Measurements from ENCODE around the gene ARPC2. TPM values are rescaled to one million over a fixed set of nuclear protein-coding genes. Genes with fewer than 3 reads are reported as not detected.
A peak's percentile ranks its signal among the peaks of the same experiment; 100 is the strongest.

ARPC2 gene
- total RNA-seq, 1 donor from 2014 or later, result 639 TPM

DNA sequence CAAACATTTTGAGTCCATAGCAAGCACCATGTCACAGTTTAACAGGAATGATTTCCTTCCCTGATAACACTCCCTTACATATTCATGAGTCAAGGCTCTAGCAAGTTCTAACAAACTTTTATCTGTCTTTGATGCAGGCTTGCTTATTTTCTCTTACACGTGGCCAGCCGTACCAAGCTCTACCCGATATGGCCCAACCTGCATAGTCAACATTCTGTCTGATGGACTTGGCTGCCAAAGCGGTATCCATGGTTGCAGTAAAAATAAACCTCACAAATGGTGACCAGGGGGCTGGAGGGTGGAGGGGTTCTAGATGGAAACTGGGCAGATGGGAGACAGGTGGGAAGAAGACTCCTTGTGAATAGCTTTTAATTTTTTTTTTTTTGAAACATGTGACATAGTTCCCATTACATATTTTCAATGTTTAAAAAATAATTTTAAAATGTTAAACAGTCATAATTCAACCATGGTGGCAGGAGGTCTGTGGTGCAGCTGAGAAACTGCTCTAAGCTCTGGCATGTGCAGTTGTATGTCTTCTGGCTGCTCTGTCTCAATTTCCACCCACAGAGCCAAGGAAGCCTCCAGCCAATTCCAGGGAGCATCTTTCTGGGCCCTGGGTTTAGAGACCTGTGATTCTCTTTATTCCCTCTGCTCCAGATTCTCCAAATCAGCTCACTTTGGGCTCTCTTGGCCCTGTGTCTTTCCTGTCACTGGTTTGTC is 29.5 kb upstream of the ARPC2 start:
- intact Hi-C loops (cut with micrococcal nuclease), result loop anchor here (2.0 kb wide), 1 partner anchor 41 kb away; no protein-coding TSS in a partner anchor
- Mint-ChIP-seq H3K4me1 (ENCODE audit: low read depth) (peaks cover 13% of the 10 kb centered on the region), H3K9me3 (no peaks in the 10 kb centered on the region), H3K36me3 (ENCODE audit: low read depth) (no peaks in the 10 kb centered on the region), H3K27ac (no peak overlapping the region), H3K4me3 (ENCODE audit: low read depth) (no peak overlapping the region), H3K27me3 (ENCODE audit: low read depth) (peaks cover 7% of the 10 kb centered on the region)
- DNase-seq (ENCODE audit: low spot score), result no peak

DNA sequence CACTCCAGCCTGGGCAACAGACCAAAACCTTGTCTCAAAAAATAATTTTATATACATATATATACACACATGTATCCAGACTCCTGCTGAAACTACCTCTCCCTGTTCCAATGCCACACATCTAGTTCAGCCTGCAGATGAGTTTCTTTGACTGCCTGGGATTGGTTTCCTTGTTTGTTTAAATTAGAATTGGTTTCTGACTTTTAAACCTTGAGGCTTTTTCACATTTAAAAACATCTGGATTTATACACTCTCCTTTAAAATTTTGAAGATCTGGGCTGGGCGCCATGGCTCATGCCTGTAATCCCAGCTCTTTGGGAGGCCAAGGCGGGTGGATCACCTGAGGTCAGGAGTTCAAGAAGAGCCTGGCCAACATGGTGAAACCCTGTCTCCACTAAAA is 28.5 kb upstream of the ARPC2 start:
- intact Hi-C loops (cut with micrococcal nuclease), result no loop called here
- no peak for DNase-seq (ENCODE audit: low spot score)
- peaks cover 7% of the 10 kb centered on the region for H3K27me3 Mint-ChIP-seq (ENCODE audit: low read depth)
- H3K36me3 Mint-ChIP-seq (ENCODE audit: low read depth), result no peaks in the 10 kb centered on the region
- no peaks in the 10 kb centered on the region for H3K9me3 Mint-ChIP-seq
- peaks cover 13% of the 10 kb centered on the region for H3K4me1 Mint-ChIP-seq (ENCODE audit: low read depth)
- no peak overlapping the region for H3K27ac Mint-ChIP-seq
- no peak overlapping the region for H3K4me3 Mint-ChIP-seq (ENCODE audit: low read depth)

DNA sequence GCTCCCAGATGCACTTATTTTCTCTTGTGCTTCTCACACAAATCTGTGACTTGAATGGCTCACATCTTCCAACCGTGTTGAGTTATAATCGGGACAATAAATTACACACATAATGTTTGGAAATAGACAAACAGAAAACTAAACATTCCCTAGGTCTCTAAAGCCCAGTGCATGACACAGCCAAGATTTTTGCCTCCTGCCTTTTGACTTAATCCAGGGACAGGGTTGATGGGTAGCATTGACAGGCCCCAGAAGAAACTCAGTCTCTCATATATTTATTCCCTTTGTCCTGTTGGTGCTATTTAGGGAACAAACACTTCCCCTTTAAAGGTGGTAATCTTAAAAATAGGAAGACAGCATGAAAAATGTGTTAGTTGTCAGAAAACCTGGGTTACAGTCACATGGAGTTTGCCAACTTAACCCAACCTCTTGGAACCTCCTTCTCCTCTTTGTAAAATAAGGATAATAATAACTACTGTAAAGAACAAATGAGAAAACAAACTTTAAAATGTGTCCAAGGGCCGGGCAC is 24.0 kb upstream of the ARPC2 start:
- H3K36me3 Mint-ChIP-seq (ENCODE audit: low read depth), result no peaks in the 10 kb centered on the region
- peaks cover 10% of the 10 kb centered on the region for H3K27me3 Mint-ChIP-seq (ENCODE audit: low read depth)
- H3K4me3 Mint-ChIP-seq (ENCODE audit: low read depth), result no peak overlapping the region

DNA sequence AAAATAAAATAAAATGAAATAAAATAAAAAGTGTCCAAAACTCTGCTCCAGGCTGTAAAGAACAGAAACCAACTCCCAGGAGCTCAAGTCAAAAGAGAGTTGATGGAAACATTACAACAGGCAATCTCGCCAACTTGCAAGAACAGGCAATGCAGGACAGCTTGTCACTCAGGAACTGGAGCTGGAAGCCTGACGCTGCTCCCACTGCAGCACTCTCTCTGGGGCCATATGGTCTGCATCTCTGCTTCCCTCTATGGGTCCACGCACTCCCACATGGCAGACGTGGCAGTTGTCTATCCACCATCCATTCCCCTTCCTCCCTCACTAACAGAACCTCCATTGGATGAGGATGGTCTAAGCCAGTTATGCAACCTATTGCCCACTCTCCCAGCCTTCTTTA is 23.3 kb upstream of the ARPC2 start:
- intact Hi-C loops (cut with micrococcal nuclease), result no loop called here
- DNase-seq (ENCODE audit: low spot score), result no peak
- Mint-ChIP-seq H3K27me3 (ENCODE audit: low read depth) (peaks cover 11% of the 10 kb centered on the region), H3K36me3 (ENCODE audit: low read depth) (no peaks in the 10 kb centered on the region), H3K4me3 (ENCODE audit: low read depth) (no peak overlapping the region), H3K9me3 (no peaks in the 10 kb centered on the region), H3K4me1 (ENCODE audit: low read depth) (no peaks in the 10 kb centered on the region), H3K27ac (no peak overlapping the region)

More for the DNA sequence above, 24.0 kb upstream of the ARPC2 start:
- intact Hi-C loops (cut with micrococcal nuclease), result no loop called here
- Mint-ChIP-seq H3K27ac (no peak overlapping the region), H3K4me1 (ENCODE audit: low read depth) (no peaks in the 10 kb centered on the region), H3K9me3 (no peaks in the 10 kb centered on the region)
- no peak for DNase-seq (ENCODE audit: low spot score)

DNA sequence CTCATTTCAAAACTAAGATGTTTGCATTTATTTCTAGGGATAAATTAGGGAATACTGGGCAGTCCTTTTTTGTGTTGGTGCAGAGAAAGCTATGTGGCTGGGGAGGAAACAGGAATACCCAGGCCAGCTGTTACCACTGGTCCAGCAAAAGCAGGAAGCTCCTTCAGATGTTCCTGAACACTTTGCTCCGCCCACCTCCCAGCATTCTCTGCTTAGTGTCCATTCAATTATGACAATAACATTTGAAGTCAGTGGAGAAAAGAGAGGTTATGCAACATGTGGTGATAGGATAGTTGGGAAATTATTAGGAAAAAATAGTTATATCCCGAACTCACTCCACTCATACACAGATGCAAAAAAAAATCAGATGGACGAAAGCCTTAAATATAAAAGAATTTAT is 22.1 kb upstream of the ARPC2 start:
- peaks cover 20% of the 10 kb centered on the region for H3K27me3 Mint-ChIP-seq (ENCODE audit: low read depth)
- no peak for DNase-seq (ENCODE audit: low spot score)

DNA sequence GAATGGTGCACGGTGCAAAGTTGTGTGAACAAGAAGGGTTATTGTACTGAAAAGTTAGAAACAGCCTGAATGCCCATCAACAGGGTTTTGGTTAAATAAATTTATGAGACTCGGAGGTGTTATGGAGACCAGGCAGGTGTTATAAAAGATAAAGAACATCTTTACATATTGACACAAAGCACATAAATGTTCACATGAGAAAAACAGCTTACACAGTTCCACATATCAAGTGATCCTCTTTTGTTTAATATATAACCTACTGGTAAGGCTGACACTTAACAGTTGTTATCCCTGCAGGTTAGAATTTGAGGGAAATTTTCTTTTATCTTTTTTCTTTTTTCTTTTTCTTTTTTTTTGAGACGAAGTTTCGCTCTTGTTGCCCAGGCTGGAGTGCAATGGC is 20.0 kb upstream of the ARPC2 start:
- DNase-seq (ENCODE audit: low spot score), result no peak
- Mint-ChIP-seq H3K27ac (no peak overlapping the region), H3K27me3 (ENCODE audit: low read depth) (peaks cover 30% of the 10 kb centered on the region), H3K4me3 (ENCODE audit: low read depth) (no peak overlapping the region), H3K9me3 (no peaks in the 10 kb centered on the region), H3K36me3 (ENCODE audit: low read depth) (no peaks in the 10 kb centered on the region), H3K4me1 (ENCODE audit: low read depth) (no peaks in the 10 kb centered on the region)
- intact Hi-C loops (cut with micrococcal nuclease), result no loop called here

More for the DNA sequence above, 22.1 kb upstream of the ARPC2 start:
- intact Hi-C loops (cut with micrococcal nuclease), result no loop called here
- no peaks in the 10 kb centered on the region for H3K9me3 Mint-ChIP-seq
- no peaks in the 10 kb centered on the region for H3K4me1 Mint-ChIP-seq (ENCODE audit: low read depth)
- H3K27ac Mint-ChIP-seq, result no peak overlapping the region
- no peak overlapping the region for H3K4me3 Mint-ChIP-seq (ENCODE audit: low read depth)
- no peaks in the 10 kb centered on the region for H3K36me3 Mint-ChIP-seq (ENCODE audit: low read depth)

DNA sequence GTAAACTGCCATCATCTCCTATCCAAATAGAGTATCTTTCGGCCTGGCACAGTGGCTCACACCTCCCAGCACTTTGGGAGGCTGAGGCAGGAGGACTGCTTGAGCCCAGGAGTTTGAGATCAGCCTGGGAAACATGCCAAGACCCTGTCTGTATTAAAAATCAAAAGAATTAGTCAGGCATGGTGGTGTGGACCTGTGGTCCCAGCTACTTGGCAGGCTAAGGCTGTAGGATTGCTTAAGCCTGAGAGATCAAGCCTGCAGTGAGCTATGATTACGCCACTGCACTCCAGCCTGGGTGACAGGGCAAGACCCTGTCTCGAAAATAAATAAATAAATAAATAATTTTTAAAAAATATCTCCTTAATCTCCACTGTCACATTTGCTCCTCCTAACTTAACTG is 14.7 kb upstream of the ARPC2 start:
- H3K4me1 Mint-ChIP-seq (ENCODE audit: low read depth), result no peaks in the 10 kb centered on the region
- no peak overlapping the region for H3K4me3 Mint-ChIP-seq (ENCODE audit: low read depth)
- no peak for DNase-seq (ENCODE audit: low spot score)
- no peaks in the 10 kb centered on the region for H3K36me3 Mint-ChIP-seq (ENCODE audit: low read depth)
- H3K27ac Mint-ChIP-seq, result no peak overlapping the region
- intact Hi-C loops (cut with micrococcal nuclease), result no loop called here
- H3K9me3 Mint-ChIP-seq, result no peaks in the 10 kb centered on the region
- peaks cover 33% of the 10 kb centered on the region for H3K27me3 Mint-ChIP-seq (ENCODE audit: low read depth)

DNA sequence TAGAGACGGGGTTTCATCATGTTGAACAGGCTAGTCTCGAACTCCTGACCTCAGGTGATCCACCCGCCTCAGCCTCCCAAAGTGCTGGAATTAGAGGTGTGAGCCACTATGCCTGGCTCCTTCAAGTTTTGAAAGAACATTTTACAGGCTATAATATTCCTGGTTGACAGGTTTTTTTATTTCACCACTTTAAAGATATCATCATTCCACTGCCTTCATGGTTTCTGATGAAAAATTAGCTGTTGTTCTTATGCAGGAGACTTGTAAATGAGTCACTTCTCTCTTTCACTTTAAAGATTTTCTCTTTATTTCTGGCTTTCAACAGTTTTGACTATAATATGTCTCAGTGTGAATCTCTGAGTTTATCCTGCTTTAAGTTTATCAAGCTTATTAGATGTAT is 7.9 kb upstream of the ARPC2 start:
- Mint-ChIP-seq H3K4me3 (ENCODE audit: low read depth) (no peak overlapping the region), H3K36me3 (ENCODE audit: low read depth) (peaks cover 12% of the 10 kb centered on the region), H3K27me3 (ENCODE audit: low read depth) (peaks cover 18% of the 10 kb centered on the region), H3K9me3 (peaks cover 19% of the 10 kb centered on the region), H3K27ac (no peak overlapping the region), H3K4me1 (ENCODE audit: low read depth) (peaks cover 7% of the 10 kb centered on the region)
- intact Hi-C loops (cut with micrococcal nuclease), result no loop called here
- no peak for DNase-seq (ENCODE audit: low spot score)

DNA sequence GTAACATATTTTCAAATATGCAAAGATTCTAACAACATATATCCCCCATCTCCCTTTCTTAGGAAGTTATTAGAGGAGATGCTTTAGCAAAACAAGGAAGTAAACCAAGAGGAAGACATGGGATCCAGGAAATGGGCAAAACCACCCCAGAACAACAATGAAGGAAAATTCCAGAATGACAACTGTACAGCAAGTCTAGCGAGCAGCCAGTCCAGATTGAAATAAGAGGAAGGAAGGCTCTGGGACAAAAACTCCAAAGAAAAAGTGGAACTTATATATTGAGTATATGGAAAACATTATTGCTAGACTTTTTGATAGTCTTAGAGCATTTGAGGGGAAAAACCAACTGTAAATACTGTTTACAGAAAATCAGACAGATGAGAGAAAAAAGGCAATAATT is 2.9 kb upstream of the ARPC2 start:
- no peak for DNase-seq (ENCODE audit: low spot score)
- Mint-ChIP-seq H3K27ac (no peak overlapping the region), H3K36me3 (ENCODE audit: low read depth) (peaks cover 34% of the 10 kb centered on the region), H3K27me3 (ENCODE audit: low read depth) (peaks cover 8% of the 10 kb centered on the region), H3K4me1 (ENCODE audit: low read depth) (peaks cover 19% of the 10 kb centered on the region), H3K9me3 (peaks cover 18% of the 10 kb centered on the region), H3K4me3 (ENCODE audit: low read depth) (no peak overlapping the region)
- intact Hi-C loops (cut with micrococcal nuclease), result no loop called here

DNA sequence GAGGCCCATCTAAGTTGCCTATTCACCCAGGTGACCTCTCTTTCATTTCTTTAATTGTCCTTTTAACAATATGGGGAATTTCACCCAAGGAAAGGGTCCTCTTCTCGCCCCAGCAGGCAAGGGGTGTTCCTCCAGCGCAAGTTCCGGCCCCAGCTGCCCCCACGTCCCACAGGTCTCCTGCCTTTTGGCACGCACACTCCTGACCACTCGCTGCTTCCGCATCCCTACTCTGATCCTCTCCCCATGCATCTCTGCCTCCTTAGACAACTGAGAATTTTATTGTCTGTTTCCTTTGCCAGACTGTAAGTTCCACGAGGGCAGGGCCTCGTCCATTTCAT is 684 bp upstream of the ARPC2 start:
- Mint-ChIP-seq H3K4me3 (ENCODE audit: low read depth) (peak overlapping the region; percentile 89), H3K36me3 (ENCODE audit: low read depth) (peaks cover 44% of the 10 kb centered on the region), H3K9me3 (peaks cover 4% of the 10 kb centered on the region), H3K27me3 (ENCODE audit: low read depth) (peaks cover 2% of the 10 kb centered on the region), H3K4me1 (ENCODE audit: low read depth) (peaks cover 30% of the 10 kb centered on the region), H3K27ac (peak overlapping the region; percentile 91)
- no peak for DNase-seq (ENCODE audit: low spot score)
- intact Hi-C loops (cut with micrococcal nuclease), result loop anchor here (5.0 kb wide), 1 partner anchor 1171 kb away; the partner anchor contains the start of gene DNPEP

DNA sequence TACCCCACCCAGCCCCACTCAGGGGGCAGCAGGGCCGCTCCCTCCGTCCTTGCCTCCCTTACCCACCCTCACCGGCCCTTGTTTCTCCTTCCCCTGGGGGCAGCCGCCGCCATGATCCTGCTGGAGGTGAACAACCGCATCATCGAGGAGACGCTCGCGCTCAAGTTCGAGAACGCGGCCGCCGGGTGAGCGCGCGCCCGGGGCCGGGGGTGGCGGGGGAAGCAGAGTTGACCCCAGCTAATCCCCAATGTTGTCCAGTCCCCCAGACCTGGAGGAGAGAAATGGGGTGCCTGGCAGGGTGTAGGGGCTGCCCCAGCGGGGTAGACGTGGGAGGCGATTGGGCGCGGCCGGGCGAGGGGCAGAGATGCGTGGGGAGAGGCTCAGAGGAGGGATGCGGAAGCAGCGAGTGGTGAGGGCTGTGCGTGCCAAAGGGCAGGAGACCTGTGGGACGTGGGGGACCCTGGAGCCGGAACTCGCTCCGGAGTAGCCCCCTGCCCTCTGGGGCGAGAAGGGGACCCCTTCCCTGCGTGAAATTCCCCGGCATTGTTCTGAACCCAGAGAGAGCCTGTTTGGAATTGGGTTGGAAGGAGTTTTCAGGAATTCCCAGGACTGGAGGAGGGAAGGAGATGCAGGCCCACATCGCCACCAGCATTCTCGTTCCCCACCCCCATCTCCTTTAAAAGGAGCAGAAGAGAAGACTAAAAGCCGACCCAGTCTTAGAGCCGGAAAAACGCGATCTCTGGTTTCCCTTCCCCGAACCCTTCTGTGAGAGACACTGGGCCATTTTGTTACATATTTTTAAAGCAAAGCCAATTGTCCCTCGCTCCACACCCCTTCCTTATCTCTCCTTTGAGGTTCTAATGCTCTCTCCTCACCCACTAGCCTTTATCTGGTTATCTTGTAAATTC is 625 bp downstream of the ARPC2 start:
- intact Hi-C loops (cut with micrococcal nuclease), result loop anchor here (1.0 to 5.0 kb wide), 8 partner anchors 12 to 1170 kb away; partner anchors contain the start of genes AAMP, CNOT9, DNPEP and PNKD
- no peaks in the 10 kb centered on the region for H3K27me3 Mint-ChIP-seq (ENCODE audit: low read depth)
- no peaks in the 10 kb centered on the region for H3K9me3 Mint-ChIP-seq

DNA sequence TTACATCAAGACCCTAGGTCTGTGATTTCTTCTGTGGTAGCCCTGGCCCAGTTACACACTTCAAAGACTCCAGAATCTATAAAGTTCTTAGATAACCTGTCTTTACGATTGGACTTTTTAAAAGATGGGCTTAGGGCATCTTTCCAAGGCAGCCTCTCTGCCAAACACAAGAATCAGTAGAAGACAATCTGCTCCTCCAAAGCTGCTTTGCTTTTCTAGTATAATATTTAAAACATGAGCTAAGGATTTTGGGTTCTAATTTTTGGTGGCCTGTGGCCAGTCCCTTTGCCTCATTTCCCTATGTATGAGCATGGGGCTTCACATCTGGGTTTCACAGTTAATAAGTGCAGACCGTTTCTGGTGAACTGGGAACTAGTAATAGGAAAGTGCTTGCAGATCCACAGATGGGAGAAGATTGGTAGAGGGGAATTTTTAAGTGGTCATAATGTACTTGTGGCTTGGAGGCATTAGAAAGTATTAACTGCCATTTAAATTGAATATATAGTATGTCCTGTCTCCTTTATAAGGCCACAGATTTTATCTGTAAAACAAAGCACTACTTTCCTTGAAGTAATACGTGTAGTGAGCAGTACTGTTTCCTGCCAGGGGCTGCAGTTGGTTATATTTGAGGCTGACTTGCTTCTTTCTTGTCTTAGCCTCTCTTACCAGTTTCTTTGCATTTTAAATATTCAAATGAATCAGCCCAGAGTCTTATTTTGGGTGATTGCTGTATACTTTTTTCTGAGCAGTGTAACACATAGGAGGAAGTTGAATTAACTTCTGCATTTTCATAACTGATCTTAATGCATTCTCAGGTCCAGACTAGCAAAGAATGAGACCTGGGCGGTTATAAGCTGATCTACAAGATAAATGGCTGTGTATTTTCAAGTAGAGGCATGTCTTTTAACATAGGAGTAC is 1.5 kb downstream of the ARPC2 start:
- Mint-ChIP-seq H3K36me3 (ENCODE audit: low read depth) (peaks cover 61% of the 10 kb centered on the region), H3K27ac (peak overlapping the region; percentile 95), H3K4me3 (ENCODE audit: low read depth) (peak overlapping the region; percentile 89), H3K9me3 (no peaks in the 10 kb centered on the region), H3K4me1 (ENCODE audit: low read depth) (peaks cover 49% of the 10 kb centered on the region), H3K27me3 (ENCODE audit: low read depth) (no peaks in the 10 kb centered on the region)
- no peak for DNase-seq (ENCODE audit: low spot score)
- intact Hi-C loops (cut with micrococcal nuclease), result loop anchor here (1.0 to 5.0 kb wide), 6 partner anchors 11 to 1169 kb away; partner anchors contain the start of gene DNPEP

More for the DNA sequence above, 625 bp downstream of the ARPC2 start:
- peak; percentile 61 for DNase-seq (ENCODE audit: low spot score)
- Mint-ChIP-seq H3K36me3 (ENCODE audit: low read depth) (peaks cover 55% of the 10 kb centered on the region), H3K27ac (peak overlapping the region; percentile 95), H3K4me1 (ENCODE audit: low read depth) (peaks cover 39% of the 10 kb centered on the region), H3K4me3 (ENCODE audit: low read depth) (peak overlapping the region; percentile 89)
